ENCODE measurements around the gene NFATC2. TPM values are rescaled to one million over a fixed set of nuclear protein-coding genes. Genes with fewer than 3 reads are reported as not detected.

Gene NFATC2
- total RNA-seq, 2 experiments from 2014 or later = 35.8 to 36.5 TPM

DNA sequence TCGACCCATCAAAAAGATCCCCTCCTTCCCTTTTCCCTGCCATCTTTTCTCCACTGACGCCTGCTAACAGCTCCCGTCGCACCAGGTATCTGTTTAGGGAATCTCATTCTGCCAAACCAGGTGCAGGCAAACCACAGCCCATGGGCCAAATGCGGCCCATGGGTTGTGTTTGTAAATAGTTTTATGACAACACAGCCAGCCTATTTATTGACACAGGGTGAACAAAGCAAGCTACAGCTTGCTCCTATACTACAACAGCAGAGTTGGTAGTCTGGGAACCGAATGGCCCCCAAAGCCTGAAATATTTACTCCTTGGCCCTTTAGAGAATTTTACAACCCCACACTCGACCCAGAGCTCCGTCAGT, 16.4 kb downstream of the NFATC2 start:
- Mint-ChIP-seq H3K4me3 (peak overlapping the region; percentile 70), H3K27me3 (no peaks in the 10 kb centered on the region), H3K4me1 (ENCODE audit: low read depth) (peaks cover 79% of the 10 kb centered on the region), H3K9me3 (no peaks in the 10 kb centered on the region), H3K27ac (peak overlapping the region; percentile 94), H3K36me3 (peaks cover 43% of the 10 kb centered on the region)
- ChIA-PET POLR2A (interaction anchor here (0.6 to 8.4 kb wide), 12 partner anchors 9 to 733 kb away, joined by 3 to 128 read pairs (median 6); partner anchors contain the start of gene NFATC2), CTCF (interaction anchor here (0.9 to 5.2 kb wide), 10 partner anchors 12 to 140 kb away, joined by 3 to 38 read pairs (median 4); partner anchors contain the start of gene NFATC2)
- intact Hi-C loops (cut with micrococcal nuclease) = no loop called here
- DNase-seq = no peak

DNA sequence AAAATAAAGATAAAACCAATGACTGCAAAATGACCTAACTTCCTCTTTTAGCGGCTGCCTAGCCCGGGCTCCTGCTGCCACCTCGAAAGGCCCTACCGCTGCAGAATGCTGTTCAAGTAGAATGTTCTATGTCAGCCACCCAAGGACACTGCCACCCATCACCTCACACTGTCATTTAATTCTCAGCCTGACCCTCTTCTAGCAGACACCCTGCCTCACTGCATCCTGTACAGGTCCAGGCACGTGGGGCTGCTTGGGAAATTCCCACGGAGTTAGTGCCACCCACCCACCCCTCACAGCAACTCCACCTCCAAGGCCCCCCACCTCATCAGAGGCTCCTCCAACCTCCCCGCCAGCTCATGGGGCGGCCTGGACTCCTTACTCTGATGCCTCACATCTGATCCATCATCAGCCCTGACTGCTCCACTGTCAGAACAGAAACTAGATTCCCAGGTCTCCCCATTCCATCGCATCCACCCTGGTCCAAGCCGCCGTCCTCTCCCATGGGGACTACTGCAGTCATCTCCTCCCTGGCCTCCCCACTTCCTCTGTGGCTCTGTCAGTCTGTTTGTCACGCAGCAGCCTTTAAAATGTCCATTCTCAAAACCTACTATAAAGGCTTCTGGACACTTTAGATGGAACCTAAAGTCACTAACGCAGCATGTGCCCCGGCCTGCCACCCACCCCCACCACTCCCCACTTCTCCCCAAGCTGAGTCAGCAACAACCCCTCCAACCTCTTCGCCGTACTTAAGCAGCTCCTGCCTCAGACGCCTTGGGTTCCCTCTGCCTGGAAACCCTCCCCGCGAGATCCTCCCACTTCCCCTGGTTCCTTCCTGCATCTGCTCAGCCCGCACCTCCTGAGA, 17.0 kb downstream of the NFATC2 start:
- Mint-ChIP-seq H3K4me1 (ENCODE audit: low read depth) (peaks cover 73% of the 10 kb centered on the region), H3K27ac (peak overlapping the region; percentile 94), H3K4me3 (peak overlapping the region; percentile 70), H3K9me3 (no peaks in the 10 kb centered on the region), H3K36me3 (peaks cover 43% of the 10 kb centered on the region), H3K27me3 (no peaks in the 10 kb centered on the region)
- peak; percentile 75 for DNase-seq
- POLR2A ChIA-PET = interaction anchor here (0.6 to 8.4 kb wide), 12 partner anchors 10 to 125 kb away, joined by 3 to 128 read pairs (median 6); partner anchors contain the start of gene NFATC2
- CTCF ChIA-PET = interaction anchor here (1.0 to 5.2 kb wide), 9 partner anchors 12 to 776 kb away, joined by 3 to 38 read pairs (median 4); partner anchors contain the start of gene NFATC2
- intact Hi-C loops (cut with micrococcal nuclease) = loop anchor here (1.0 kb wide), 1 partner anchor 25 kb away; no protein-coding TSS in a partner anchor

DNA sequence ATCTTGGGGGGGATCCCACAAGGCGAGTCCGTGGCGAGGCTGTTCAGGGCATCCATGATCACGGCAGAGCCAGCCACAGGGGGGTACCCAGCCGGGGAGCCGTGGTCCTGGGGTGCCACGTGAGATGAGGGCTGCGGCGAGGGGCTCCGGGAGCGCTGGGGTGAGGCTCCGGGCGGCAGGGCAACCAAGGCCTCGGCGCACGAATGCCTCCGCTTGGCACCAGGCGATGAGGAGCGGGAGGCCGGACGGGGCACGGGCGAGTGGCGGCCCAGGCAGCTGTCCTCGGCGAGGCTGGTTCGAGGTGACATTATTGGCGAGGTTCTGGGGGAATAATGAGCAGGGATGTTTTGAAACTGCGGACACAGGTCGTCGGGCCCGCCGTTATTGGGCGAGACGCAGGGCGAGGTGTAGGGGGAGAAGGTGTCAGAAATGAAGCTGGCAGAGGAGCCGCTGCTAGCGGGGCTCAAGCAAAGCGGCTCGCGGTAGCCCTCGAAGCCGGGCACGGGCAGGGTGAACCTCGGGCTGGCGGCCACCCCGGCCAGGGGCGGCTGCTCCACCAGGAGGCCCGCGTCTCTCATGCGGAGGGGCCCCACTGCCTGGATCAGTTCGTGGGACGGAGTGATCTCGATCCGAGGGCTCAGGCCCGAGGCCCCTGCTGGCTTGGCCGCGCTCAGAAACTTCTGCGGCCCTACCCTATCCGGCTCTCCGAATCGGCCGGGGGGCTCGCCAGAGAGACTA, 19.1 kb downstream of the NFATC2 start:
- no peak for DNase-seq
- CTCF ChIA-PET = interaction anchor here (0.6 kb wide), 1 partner anchor 19 kb away, joined by 4 read pairs; the partner anchor contains the start of gene NFATC2
- intact Hi-C loops (cut with micrococcal nuclease) = no loop called here
- H3K4me3 Mint-ChIP-seq = no peak overlapping the region
- POLR2A ChIA-PET = no interaction called here
- no peaks in the 10 kb centered on the region for H3K9me3 Mint-ChIP-seq
- no peaks in the 10 kb centered on the region for H3K27me3 Mint-ChIP-seq
- peaks cover 45% of the 10 kb centered on the region for H3K36me3 Mint-ChIP-seq
- peaks cover 68% of the 10 kb centered on the region for H3K4me1 Mint-ChIP-seq (ENCODE audit: low read depth)
- no peak overlapping the region for H3K27ac Mint-ChIP-seq

DNA sequence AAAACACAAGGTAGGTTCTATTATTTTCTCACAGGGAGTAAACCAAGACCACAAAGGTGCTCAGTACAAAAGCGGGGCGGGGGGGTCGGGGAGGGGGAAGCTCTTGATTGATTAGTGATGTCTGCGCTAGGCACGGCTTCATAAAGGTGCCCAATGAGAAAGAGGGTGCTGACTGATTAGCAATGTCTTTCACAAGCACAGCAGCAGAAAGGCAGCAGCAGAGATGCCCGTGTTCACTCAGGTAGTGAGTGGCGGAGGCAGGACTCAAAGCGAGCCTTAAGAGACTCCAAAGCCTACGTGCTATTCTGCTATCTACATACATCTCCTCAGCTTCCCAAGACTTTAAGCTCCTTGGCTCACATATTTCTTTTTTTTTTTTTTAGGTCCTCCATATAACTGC, 20.3 kb downstream of the NFATC2 start:
- H3K27ac Mint-ChIP-seq = no peak overlapping the region
- H3K4me1 Mint-ChIP-seq (ENCODE audit: low read depth) = peaks cover 66% of the 10 kb centered on the region

DNA sequence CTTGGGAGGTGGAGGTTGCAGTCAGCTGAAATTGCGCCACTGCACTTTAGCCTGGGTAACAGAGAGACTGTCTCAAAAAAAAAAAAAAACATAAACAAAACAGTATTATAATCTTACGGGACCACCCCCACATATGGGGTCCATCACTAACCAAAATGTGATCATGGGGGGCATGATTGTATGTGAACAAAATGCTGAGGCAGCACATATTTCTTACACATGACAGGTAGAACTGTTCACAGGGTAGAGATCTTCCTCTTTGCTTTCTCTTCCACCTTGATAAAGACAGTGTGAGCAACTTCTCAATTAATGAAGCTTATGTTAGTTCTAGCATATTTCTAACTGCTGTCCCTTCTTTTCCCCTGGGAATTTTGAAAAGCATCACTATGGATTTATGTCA, 24.7 kb downstream of the NFATC2 start:
- ChIA-PET CTCF (no interaction called here), POLR2A (interaction anchor here (0.6 kb wide), 1 partner anchor 20 kb away, joined by 3 read pairs; no protein-coding TSS in a partner anchor)
- peaks cover 71% of the 10 kb centered on the region for H3K4me1 Mint-ChIP-seq (ENCODE audit: low read depth)
- H3K36me3 Mint-ChIP-seq = peaks cover 66% of the 10 kb centered on the region
- no peaks in the 10 kb centered on the region for H3K27me3 Mint-ChIP-seq
- DNase-seq = no peak
- no peak overlapping the region for H3K4me3 Mint-ChIP-seq
- H3K9me3 Mint-ChIP-seq = no peaks in the 10 kb centered on the region
- intact Hi-C loops (cut with micrococcal nuclease) = no loop called here
- no peak overlapping the region for H3K27ac Mint-ChIP-seq

More for the DNA sequence above, 20.3 kb downstream of the NFATC2 start:
- Mint-ChIP-seq H3K27me3 (no peaks in the 10 kb centered on the region), H3K4me3 (no peak overlapping the region), H3K9me3 (no peaks in the 10 kb centered on the region), H3K36me3 (peaks cover 50% of the 10 kb centered on the region)
- POLR2A ChIA-PET = no interaction called here
- CTCF ChIA-PET = no interaction called here
- intact Hi-C loops (cut with micrococcal nuclease) = no loop called here
- no peak for DNase-seq

DNA sequence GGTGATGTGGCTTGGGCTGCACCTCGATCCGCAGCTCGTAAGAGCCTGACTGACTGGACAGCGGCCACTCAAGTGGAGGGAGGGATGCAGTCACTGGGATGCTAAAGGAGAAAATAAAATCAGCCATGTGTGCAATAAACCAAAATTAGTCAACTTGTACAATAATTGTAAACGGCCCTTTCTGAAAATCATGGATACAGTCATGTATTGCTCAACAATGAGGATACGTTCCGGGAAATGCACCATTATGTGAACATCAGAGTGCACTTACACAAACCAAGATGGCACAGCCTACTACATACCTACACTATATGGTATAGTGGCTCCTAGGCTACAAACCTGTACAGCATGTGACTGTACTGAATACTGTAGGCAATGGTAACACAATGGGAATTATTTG, 25.7 kb downstream of the NFATC2 start:
- Mint-ChIP-seq H3K4me1 (ENCODE audit: low read depth) (peaks cover 71% of the 10 kb centered on the region), H3K36me3 (peaks cover 63% of the 10 kb centered on the region), H3K9me3 (no peaks in the 10 kb centered on the region), H3K4me3 (no peak overlapping the region), H3K27me3 (no peaks in the 10 kb centered on the region), H3K27ac (no peak overlapping the region)
- CTCF ChIA-PET = no interaction called here
- intact Hi-C loops (cut with micrococcal nuclease) = no loop called here
- no peak for DNase-seq
- POLR2A ChIA-PET = interaction anchor here (0.6 kb wide), 1 partner anchor 1263 kb away, joined by 3 read pairs; no protein-coding TSS in a partner anchor

DNA sequence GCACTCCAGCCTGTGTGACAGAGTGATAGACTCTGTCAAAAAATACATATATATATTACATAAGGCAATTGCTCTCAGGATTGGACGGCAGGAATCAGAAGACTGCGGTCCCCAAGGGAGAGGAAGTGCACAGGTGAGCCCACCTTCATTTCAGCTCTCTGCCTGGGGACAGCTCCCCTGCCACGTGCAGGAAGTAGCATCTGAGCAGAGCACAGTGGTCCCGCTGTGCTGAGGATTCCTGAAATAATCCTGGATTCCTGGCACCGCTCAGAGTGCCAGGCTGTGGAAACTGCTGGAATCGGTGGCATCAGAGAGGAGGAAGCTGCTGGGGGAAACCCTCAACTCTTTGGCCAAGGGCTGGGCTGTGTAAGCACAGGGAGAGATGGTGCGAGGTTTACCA, 27.7 kb downstream of the NFATC2 start:
- Mint-ChIP-seq H3K4me3 (no peak overlapping the region), H3K36me3 (peaks cover 68% of the 10 kb centered on the region), H3K27me3 (no peaks in the 10 kb centered on the region), H3K27ac (no peak overlapping the region), H3K4me1 (ENCODE audit: low read depth) (peaks cover 79% of the 10 kb centered on the region), H3K9me3 (no peaks in the 10 kb centered on the region)
- no peak for DNase-seq
- POLR2A ChIA-PET = interaction anchor here (1.3 to 1.8 kb wide), 5 partner anchors 13 to 35 kb away, joined by 3 to 6 read pairs (median 4); partner anchors contain the start of gene NFATC2
- CTCF ChIA-PET = interaction anchor here (1.6 to 1.7 kb wide), 2 partner anchors 27 to 129 kb away, joined by 3 to 5 read pairs; partner anchors contain the start of gene NFATC2
- intact Hi-C loops (cut with micrococcal nuclease) = no loop called here

DNA sequence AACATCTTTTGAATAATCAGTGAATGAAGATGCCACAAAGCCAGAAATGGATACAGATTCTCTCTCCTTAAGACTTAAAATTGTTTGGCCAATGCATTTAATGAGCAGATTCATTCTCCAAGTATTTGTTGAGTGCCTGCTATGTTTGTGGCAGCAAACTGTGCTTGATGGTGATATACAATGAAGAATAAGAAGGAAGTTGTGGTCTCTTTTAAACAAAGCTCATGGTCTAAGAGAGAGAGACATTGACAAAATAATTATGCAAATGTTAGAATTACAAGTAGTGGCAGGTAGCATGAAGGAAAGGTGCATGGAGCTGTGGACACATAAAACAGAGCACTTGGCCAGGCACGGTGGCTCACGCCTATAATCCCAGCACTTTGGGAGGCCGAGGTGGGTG, 28.3 kb downstream of the NFATC2 start:
- CTCF ChIA-PET = interaction anchor here (0.6 to 1.7 kb wide), 7 partner anchors 12 to 128 kb away, joined by 3 to 5 read pairs (median 3); partner anchors contain the start of gene NFATC2
- Mint-ChIP-seq H3K36me3 (peaks cover 73% of the 10 kb centered on the region), H3K9me3 (no peaks in the 10 kb centered on the region), H3K4me1 (ENCODE audit: low read depth) (peaks cover 83% of the 10 kb centered on the region), H3K27ac (no peak overlapping the region), H3K27me3 (no peaks in the 10 kb centered on the region), H3K4me3 (no peak overlapping the region)
- POLR2A ChIA-PET = interaction anchor here (1.1 to 1.8 kb wide), 6 partner anchors 12 to 34 kb away, joined by 3 to 6 read pairs (median 4); partner anchors contain the start of gene NFATC2
- intact Hi-C loops (cut with micrococcal nuclease) = no loop called here
- DNase-seq = no peak

DNA sequence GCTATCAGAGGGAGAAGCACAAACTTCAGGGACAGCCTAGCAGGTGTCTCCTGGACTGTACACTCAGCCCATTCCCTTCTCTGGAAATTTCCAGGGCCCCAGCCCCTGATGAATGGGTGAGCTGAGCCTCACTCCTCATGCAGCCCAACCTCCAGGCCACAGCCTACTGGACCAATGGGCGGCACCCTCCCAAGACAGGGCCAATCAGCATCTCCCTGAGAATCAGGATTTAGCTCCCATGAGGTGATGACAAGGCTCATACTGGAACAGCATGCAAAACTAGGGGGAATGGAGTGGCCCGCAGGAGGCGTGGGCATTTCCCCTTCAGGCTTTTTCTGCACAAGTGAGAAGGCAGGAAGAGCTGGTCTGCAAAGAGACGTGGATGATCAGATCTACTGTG, 29.0 kb downstream of the NFATC2 start:
- H3K4me3 Mint-ChIP-seq = no peak overlapping the region
- intact Hi-C loops (cut with micrococcal nuclease) = loop anchor here (1.0 kb wide), 1 partner anchor 15 kb away; no protein-coding TSS in a partner anchor
- no peaks in the 10 kb centered on the region for H3K27me3 Mint-ChIP-seq
- H3K9me3 Mint-ChIP-seq = no peaks in the 10 kb centered on the region
- POLR2A ChIA-PET = interaction anchor here (0.9 to 1.8 kb wide), 6 partner anchors 10 to 33 kb away, joined by 3 to 6 read pairs (median 4); partner anchors contain the start of gene NFATC2
- CTCF ChIA-PET = interaction anchor here (0.6 to 1.6 kb wide), 7 partner anchors 13 to 128 kb away, joined by 3 to 5 read pairs (median 3); partner anchors contain the start of gene NFATC2
- H3K36me3 Mint-ChIP-seq = peaks cover 79% of the 10 kb centered on the region
- peak overlapping the region; percentile 54 for H3K27ac Mint-ChIP-seq
- H3K4me1 Mint-ChIP-seq (ENCODE audit: low read depth) = peaks cover 83% of the 10 kb centered on the region
- no peak for DNase-seq

DNA sequence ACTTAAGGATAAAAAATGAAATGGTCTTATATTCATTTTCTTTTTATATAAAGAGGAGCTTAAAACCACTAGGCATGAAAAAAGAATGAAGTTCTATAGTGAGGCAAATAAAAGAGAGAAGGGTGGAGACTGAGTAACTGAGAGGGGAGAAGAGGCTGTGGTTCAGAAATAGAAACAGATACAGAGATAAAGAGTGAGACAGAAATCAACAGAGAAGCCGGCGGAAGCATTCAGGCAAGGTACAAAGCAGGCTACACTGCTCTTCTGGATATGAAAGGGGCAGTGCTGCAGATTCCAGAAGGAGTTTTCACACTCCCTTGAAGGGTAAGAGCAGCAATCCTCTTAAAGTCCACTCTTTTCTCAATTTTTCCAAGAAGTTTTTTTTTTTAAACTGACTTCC, 29.9 kb downstream of the NFATC2 start:
- Mint-ChIP-seq H3K27me3 (no peaks in the 10 kb centered on the region), H3K9me3 (no peaks in the 10 kb centered on the region), H3K36me3 (peaks cover 72% of the 10 kb centered on the region), H3K27ac (peak overlapping the region; percentile 44), H3K4me1 (ENCODE audit: low read depth) (peaks cover 79% of the 10 kb centered on the region), H3K4me3 (no peak overlapping the region)
- CTCF ChIA-PET = interaction anchor here (1.0 to 1.5 kb wide), 3 partner anchors 12 to 140 kb away, joined by 3 to 6 read pairs (median 4); no protein-coding TSS in a partner anchor
- intact Hi-C loops (cut with micrococcal nuclease) = loop anchor here (1.0 kb wide), 3 partner anchors 12 to 31 kb away; no protein-coding TSS in a partner anchor
- POLR2A ChIA-PET = interaction anchor here (0.6 to 1.8 kb wide), 8 partner anchors 9 to 42 kb away, joined by 3 to 8 read pairs (median 4); partner anchors contain the start of gene NFATC2
- peak; percentile 47 for DNase-seq

Measured in activated CD4-positive, alpha-beta memory T cell treated with anti-CD3 and anti-CD28 coated beads for 36 hours (primary cell).